ENCODE results near the gene IL18. TPM values are rescaled to one million over a fixed set of nuclear protein-coding genes. Genes with fewer than 3 reads are reported as not detected.
A peak's percentile ranks its signal among the peaks of the same experiment; 100 is the strongest.

The IL18 gene
- total and polyA plus RNA-seq, 9 of the 15 experiments (the other 6 are each of a cell fraction or from before 2014, with no cell fraction given) = 4.1 to 10.0 (median 6.1) TPM

GRCh38 chr11:112212710-112213109 lies 48.8 kb upstream of the IL18 start:
- no peak for FAIRE-seq
- no peaks in the 10 kb centered on the region for H3K79me2 ChIP-seq (ENCODE audit: control insufficient read depth, insufficient read depth, low read length)
- no peaks in the 10 kb centered on the region for H3K36me3 ChIP-seq (ENCODE audit: control insufficient read depth, insufficient read depth, low read length)
- H3K9ac ChIP-seq (ENCODE audit: insufficient read depth in 1 of 2, low read depth in 2 of 2, low read length in 2 of 2) = no peak overlapping the region
- H3K4me2 ChIP-seq (ENCODE audit: insufficient read depth, low read length) = no peak overlapping the region
- no peak overlapping the region for H3K4me3 ChIP-seq
- BruUV-seq (replicated peaks) = no TSS peak
- no peak overlapping the region for H3K27ac ChIP-seq (ENCODE audit: extremely low read depth, low read depth, low read length)
- no peaks in the 10 kb centered on the region for H3K9me3 ChIP-seq (replicated peaks; ENCODE audit: control insufficient read depth, insufficient read depth, low read depth, low read length)
- POLR2A ChIA-PET = no interaction called here
- H3K9me1 ChIP-seq (ENCODE audit: control insufficient read depth, insufficient read depth, low read length) = no peaks in the 10 kb centered on the region
- H3K4me1 ChIP-seq (replicated peaks in 1 of 2; ENCODE audit: control insufficient read depth in 2 of 2, insufficient read depth in 2 of 2, low read length in 2 of 2) = no peaks in the 10 kb centered on the region
- peak; percentile 14; the same call in 1 of the 2 replicates for TF ChIP-seq BHLHE40 (IDR thresholded peaks at IDR 0.05; ENCODE audit: low read length)
- TF ChIP-seq MCM7 (IDR thresholded peaks at IDR 0.05) = no peak
- intact Hi-C loops (cut with micrococcal nuclease) = no loop called here
- peaks cover 0 to 2% of the 10 kb centered on the region in 2 experiments; a peak in 2 of 5 replicates for H3K27me3 ChIP-seq (ENCODE audit: control insufficient read depth in 2 of 2, insufficient read depth in 2 of 2, low read length in 2 of 2)
- ATAC-seq = no peak; the same call in 1 of the 3 replicates
- CTCF ChIA-PET (ENCODE audit: low intra/inter-chr PET ratio) = no interaction called here
- H2AFZ ChIP-seq (ENCODE audit: low read depth, low read length) = no peak overlapping the region
- no peaks in the 10 kb centered on the region for H4K20me1 ChIP-seq (replicated peaks; ENCODE audit: control insufficient read depth, insufficient read depth, low read length)
- DNase-seq (ENCODE audit: extremely low read depth in 1 of 4, low spot score in 3 of 4) = no peak
- in situ Hi-C loops (cut with MboI) = no loop called here

- Histone ChIP-seq H3K4me2 (ENCODE audit: insufficient read depth, low read length) (no peak overlapping the region), H3K36me3 (ENCODE audit: control insufficient read depth, insufficient read depth, low read length) (no peaks in the 10 kb centered on the region), H3K9me3 (replicated peaks; ENCODE audit: control insufficient read depth, insufficient read depth, low read depth, low read length) (no peaks in the 10 kb centered on the region), H3K9me1 (ENCODE audit: control insufficient read depth, insufficient read depth, low read length) (no peaks in the 10 kb centered on the region), H4K20me1 (replicated peaks; ENCODE audit: control insufficient read depth, insufficient read depth, low read length) (no peaks in the 10 kb centered on the region), H2AFZ (ENCODE audit: low read depth, low read length) (no peak overlapping the region), H3K27ac (ENCODE audit: extremely low read depth, low read depth, low read length) (no peak overlapping the region), H3K4me3 (no peak overlapping the region), H3K4me1 (replicated peaks in 1 of 2; ENCODE audit: control insufficient read depth in 2 of 2, insufficient read depth in 2 of 2, low read length in 2 of 2) (no peaks in the 10 kb centered on the region), H3K79me2 (ENCODE audit: control insufficient read depth, insufficient read depth, low read length) (no peaks in the 10 kb centered on the region), H3K9ac (ENCODE audit: insufficient read depth in 1 of 2, low read depth in 2 of 2, low read length in 2 of 2) (no peak overlapping the region), H3K27me3 (ENCODE audit: control insufficient read depth in 2 of 2, insufficient read depth in 2 of 2, low read length in 2 of 2) (peaks cover 0 to 2% of the 10 kb centered on the region in 2 experiments; a peak in 2 of 5 replicates)
- no peak for ATAC-seq
- FAIRE-seq = no peak
- BruUV-seq (replicated peaks) = no TSS peak
- POLR2A ChIA-PET = no interaction called here
- 0% methylated on average over 3 of the region's 3 CpGs for WGBS (ENCODE audit: insufficient coverage, low coverage, missing lambda C conversion rate)
- no peak for DNase-seq (ENCODE audit: extremely low read depth in 1 of 4, low spot score in 3 of 4)
- intact Hi-C loops (cut with micrococcal nuclease) (no loop called here), in situ Hi-C loops (cut with MboI) (no loop called here)
- TF ChIP-seq POLR3G (IDR thresholded peaks at IDR 0.05; ENCODE audit: extremely low read depth, insufficient read length, insufficient replicate concordance) (no peak), ESRRA (IDR thresholded peaks at IDR 0.05; ENCODE audit: borderline replicate concordance, low read depth) (no peak), SNAPC5 (CRISPR knock-in tag; IDR thresholded peaks at IDR 0.05) (no peak), NCOR1 (IDR thresholded peaks at IDR 0.05) (no peak)
- CTCF ChIA-PET (ENCODE audit: low intra/inter-chr PET ratio) = no interaction called here
Measured at GRCh38 chr11:112212290-112212689, 48.4 kb upstream of the IL18 start.
